Small intestine (tissue), 7 donors: ENCODE data around the gene TEX50. TPM values are rescaled to one million over a fixed set of nuclear protein-coding genes. Genes with fewer than 3 reads are reported as not detected.
"Not testable (repeated sequence)": the region's sequence is repeated elsewhere in the genome, so short reads cannot be mapped to it uniquely, and the experiment has no call there.

Experiments
- DNase-seq, 2 donors: peaks; one replicate each; pipeline versions ENCODE4 v3.0.0 to v3.0.0-alpha.2; 2013
- FAIRE-seq: peaks from 2 replicates; lab custom pipeline; 2012; peaks lifted over from hg19 to GRCh38; lab: Jason Lieb, UNC
- H3K27ac ChIP-seq, 3 donors: one replicate each; pipeline ENCODE4 v1.5.1; 2013; ENCODE audit warnings: low read length in 2 of 3, mild to moderate bottlenecking in 2 of 3, control low read depth in 1 of 3, inconsistent platforms in 1 of 3, low read depth in 1 of 3, moderate library complexity in 1 of 3
- H3K27me3 ChIP-seq, 3 donors: one replicate each; pipeline ENCODE4 v1.6.1; 2013; ENCODE audit warnings: low read length in 3 of 3, inconsistent platforms in 1 of 3; ENCODE audit not compliant: control insufficient read depth in 3 of 3, insufficient read depth in 3 of 3
- H3K36me3 ChIP-seq, 3 donors: one replicate each; pipeline ENCODE4 v1.6.1; 2013; ENCODE audit warnings: low read length in 3 of 3, inconsistent platforms in 1 of 3, low read depth in 1 of 3, mild to moderate bottlenecking in 1 of 3, moderate library complexity in 1 of 3; ENCODE audit not compliant: control insufficient read depth in 3 of 3, insufficient read depth in 2 of 3
- H3K4me1 ChIP-seq, 3 donors: one replicate each; pipeline ENCODE4 v1.6.1; 2013; ENCODE audit warnings: low read length in 2 of 3, inconsistent platforms in 1 of 3, low read depth in 1 of 3, mild to moderate bottlenecking in 1 of 3, moderate library complexity in 1 of 3; ENCODE audit not compliant: control insufficient read depth in 3 of 3, insufficient read depth in 2 of 3
- H3K4me3 ChIP-seq, 3 donors: one replicate each; pipeline ENCODE4 v1.5.1; 2013; ENCODE audit warnings: low read length in 3 of 3, control low read depth in 1 of 3, inconsistent platforms in 1 of 3, low read depth in 1 of 3, mild to moderate bottlenecking in 1 of 3, moderate library complexity in 1 of 3
- H3K9me3 ChIP-seq, 2 donors: one replicate each; pipeline ENCODE4 v1.6.1; 2013; ENCODE audit warnings: low read depth in 1 of 2, low read length in 1 of 2; ENCODE audit not compliant: control insufficient read depth in 2 of 2, insufficient read depth in 1 of 2
- WGBS, 3 donors: extraction: QIAGEN DNeasy Blood & Tissue Kit; methylation state at CpG; one replicate each; pipeline ENCODE4 v1.1.7; 2013; 5-methylcytosine and 5-hydroxymethylcytosine counted together
- polyA plus RNA-seq, 4 donors: library from polyadenylated mRNA; stranded (reverse) in 3 of 4; unstranded in 1 of 4; fragments of 200-250 nt in 3 of 4; fragments of 120-200 nt in 1 of 4; gene quantifications; one replicate each; pipeline versions ENCODE4 v1.2.1 to v1.2.3, GENCODE V29; 2013
- donor health status: healthy with polysubstance abuse.
- donor health status: control.
- donor health status: control.
- donor health status: Bipolar disorder and iron deficiency.
- donor health status: healthy.

TEX50 gene
- polyA plus RNA-seq, 4 donors = not detected

- H3K4me1 ChIP-seq = no peaks in the 10 kb centered on the region
- FAIRE-seq = no peak
- no peak for DNase-seq
- H3K36me3 ChIP-seq = no peaks in the 10 kb centered on the region
- H3K27me3 ChIP-seq = no peaks in the 10 kb centered on the region
- H3K4me3 ChIP-seq = no peak overlapping the region
- peaks cover 0 to 21% of the 10 kb centered on the region in 2 donors for H3K9me3 ChIP-seq
- WGBS, 3 donors = 73 to 83% (median 77%) methylated on average over 4 of the region's 4 CpGs
- no peak overlapping the region for H3K27ac ChIP-seq
Measured at GRCh38 chr1:173616859-173617258, 18.3 kb upstream of the TEX50 start.

GRCh38 chr1:173627269-173627668, 7.9 kb upstream of the TEX50 start:
- no peaks in the 10 kb centered on the region for H3K4me1 ChIP-seq
- DNase-seq (no peak), FAIRE-seq (no peak)
- H3K27ac ChIP-seq = no peak overlapping the region
- H3K4me3 ChIP-seq = no peak overlapping the region
- no peaks in the 10 kb centered on the region for H3K9me3 ChIP-seq
- no peaks in the 10 kb centered on the region for H3K27me3 ChIP-seq
- no peaks in the 10 kb centered on the region for H3K36me3 ChIP-seq

- no peaks in the 10 kb centered on the region for H3K36me3 ChIP-seq
- no peaks in the 10 kb centered on the region for H3K4me1 ChIP-seq
- DNase-seq (no peak), FAIRE-seq (no peak)
- H3K9me3 ChIP-seq = no peaks in the 10 kb centered on the region
- H3K4me3 ChIP-seq = no peak overlapping the region
- WGBS, 3 donors = 83 to 86% (median 84%) methylated on average over 3 of the region's 3 CpGs
- no peak overlapping the region for H3K27ac ChIP-seq
- no peaks in the 10 kb centered on the region for H3K27me3 ChIP-seq
Measured at GRCh38 chr1:173628888-173629287, 6.2 kb upstream of the TEX50 start.

- FAIRE-seq, H3K4me3 ChIP-seq, DNase-seq, H3K27me3 ChIP-seq, H3K36me3 ChIP-seq, H3K9me3 ChIP-seq, H3K4me1 ChIP-seq, H3K27ac ChIP-seq: not testable (repeated sequence)
- WGBS, 3 donors = 88 to 92% (median 91%) methylated on average over 6 of the region's 6 CpGs
Measured at GRCh38 chr1:173637236-173638042, 2.3 kb downstream of the TEX50 start.

GRCh38 chr1:173638043-173639021, 3.2 kb downstream of the TEX50 start:
- DNase-seq = no peak
- H3K27ac ChIP-seq = no peak overlapping the region
- H3K4me3 ChIP-seq = no peak overlapping the region
- 76 to 84% (median 77%) methylated on average over 12 of the region's 12 CpGs for WGBS, 3 donors
- FAIRE-seq = no peak
- H3K4me1 ChIP-seq = no peaks in the 10 kb centered on the region
- no peaks in the 10 kb centered on the region for H3K27me3 ChIP-seq
- peaks cover 0 to 3% of the 10 kb centered on the region in 2 donors for H3K9me3 ChIP-seq
- H3K36me3 ChIP-seq = no peaks in the 10 kb centered on the region

- H3K4me1 ChIP-seq = no peaks in the 10 kb centered on the region
- H3K9me3 ChIP-seq = peaks cover 0 to 3% of the 10 kb centered on the region in 2 donors
- no peaks in the 10 kb centered on the region for H3K27me3 ChIP-seq
- FAIRE-seq (no peak), DNase-seq (no peak)
- H3K4me3 ChIP-seq = no peak overlapping the region
- WGBS, 3 donors = 23 to 30% (median 30%) methylated on average over 2 of the region's 2 CpGs
- no peaks in the 10 kb centered on the region for H3K36me3 ChIP-seq
- no peak overlapping the region for H3K27ac ChIP-seq
Measured at GRCh38 chr1:173639102-173639501, 4.0 kb downstream of the TEX50 start.

GRCh38 chr1:173642450-173643139, 7.5 kb downstream of the TEX50 start:
- not testable (repeated sequence) for H3K4me1 ChIP-seq, DNase-seq, H3K36me3 ChIP-seq, FAIRE-seq, H3K27me3 ChIP-seq, H3K4me3 ChIP-seq, H3K9me3 ChIP-seq, H3K27ac ChIP-seq
- WGBS, 3 donors = 90 to 94% (median 91%) methylated on average over 4 of the region's 4 CpGs

GRCh38 chr1:173646656-173647055, 11.5 kb downstream of the TEX50 start:
- Histone ChIP-seq H3K27me3 (no peaks in the 10 kb centered on the region), H3K4me3 (no peak overlapping the region), H3K9me3 (no peaks in the 10 kb centered on the region), H3K36me3 (no peaks in the 10 kb centered on the region), H3K4me1 (no peaks in the 10 kb centered on the region), H3K27ac (no peak overlapping the region)
- DNase-seq (no peak), FAIRE-seq (no peak)
- 49 to 57% (median 50%) methylated on average over 3 of the region's 3 CpGs for WGBS, 3 donors
